Brain microvascular endothelial cell (primary cell): ENCODE measurements around the gene NCOA7.
"Not testable (repeated sequence)": the region's sequence is repeated elsewhere in the genome, so short reads cannot be mapped to it uniquely, and the experiment has no call there.

Source experiments
- DNase-seq: peaks from one replicate; pipeline ENCODE4 v3.0.0-alpha.2; 2020
- H3K27ac ChIP-seq: fragments of 250-450 bp; sonication (Bioruptor Pico); 2 replicates; pipeline ENCODE4 v1.5.1; 2020; ENCODE audit warnings: mild to moderate bottlenecking, moderate library complexity
- H3K27me3 ChIP-seq: fragments of 250-450 bp; sonication (Bioruptor Pico); replicated peaks from 2 replicates; pipeline ENCODE4 v1.5.1; 2020; ENCODE audit warnings: mild to moderate bottlenecking
- H3K36me3 ChIP-seq: fragments of 250-450 bp; sonication (Bioruptor Pico); replicated peaks from 2 replicates; pipeline ENCODE4 v1.5.1; 2020; ENCODE audit warnings: mild to moderate bottlenecking
- H3K4me3 ChIP-seq: 2 replicates; pipeline ENCODE4 v1.5.1; 2011; ENCODE audit warnings: low read depth, mild to moderate bottlenecking, control low read depth, low read length, moderate library complexity
- CTCF ChIP-seq: IDR thresholded peaks from 2 replicates; pipeline ENCODE4 v1.5.1; 2011; ENCODE audit warnings: low read depth, mild to moderate bottlenecking, moderate library complexity, low read length, control low read depth, inconsistent platforms; ENCODE audit errors: missing control alignments
- in situ Hi-C: cut with HindIII; loops from 2 replicates; pipeline ENCODE4 v1.10.0; 2017; ENCODE audit warnings: low sequenced_read_pairs, low pct_ligation_motif_present

NCOA7 gene

DNA sequence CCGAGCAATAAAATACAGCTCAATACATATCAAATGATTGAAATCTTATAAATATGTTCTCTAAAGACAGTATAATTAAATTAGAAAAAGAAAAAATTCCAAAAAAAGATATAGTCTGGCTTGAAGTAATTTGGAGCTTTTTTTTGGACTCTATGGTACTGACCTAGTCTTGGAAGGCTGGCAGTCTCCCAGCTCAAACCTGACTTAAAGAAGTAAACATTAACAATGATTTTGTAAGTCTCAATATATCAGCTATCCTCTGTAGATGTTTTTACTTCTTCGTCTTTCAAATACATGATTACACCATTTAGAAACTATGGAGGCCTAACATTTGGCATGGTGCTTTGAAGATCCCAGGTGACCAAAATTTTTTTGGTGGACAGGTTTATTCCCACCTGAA, 180.0 kb downstream of the NCOA7 start:
- in situ Hi-C loops, result loop anchor here (25.0 kb wide), 1 partner anchor 183 kb away; the partner anchor contains the start of gene NCOA7
- no peak for DNase-seq
- H3K27ac ChIP-seq, result no peak overlapping the region
- no peak for TF ChIP-seq CTCF
- no peak overlapping the region for H3K4me3 ChIP-seq
- no peaks in the 10 kb centered on the region for H3K27me3 ChIP-seq
- peaks cover 3% of the 10 kb centered on the region for H3K36me3 ChIP-seq

- H3K27me3 ChIP-seq, DNase-seq, H3K27ac ChIP-seq, H3K4me3 ChIP-seq, H3K36me3 ChIP-seq: not testable (repeated sequence)
- in situ Hi-C loops, result loop anchor here (25.0 kb wide), 1 partner anchor 185 kb away; the partner anchor contains the start of gene NCOA7
Observed at GRCh38 chr6:125972478-125972877, 181.7 kb downstream of the NCOA7 start.

DNA sequence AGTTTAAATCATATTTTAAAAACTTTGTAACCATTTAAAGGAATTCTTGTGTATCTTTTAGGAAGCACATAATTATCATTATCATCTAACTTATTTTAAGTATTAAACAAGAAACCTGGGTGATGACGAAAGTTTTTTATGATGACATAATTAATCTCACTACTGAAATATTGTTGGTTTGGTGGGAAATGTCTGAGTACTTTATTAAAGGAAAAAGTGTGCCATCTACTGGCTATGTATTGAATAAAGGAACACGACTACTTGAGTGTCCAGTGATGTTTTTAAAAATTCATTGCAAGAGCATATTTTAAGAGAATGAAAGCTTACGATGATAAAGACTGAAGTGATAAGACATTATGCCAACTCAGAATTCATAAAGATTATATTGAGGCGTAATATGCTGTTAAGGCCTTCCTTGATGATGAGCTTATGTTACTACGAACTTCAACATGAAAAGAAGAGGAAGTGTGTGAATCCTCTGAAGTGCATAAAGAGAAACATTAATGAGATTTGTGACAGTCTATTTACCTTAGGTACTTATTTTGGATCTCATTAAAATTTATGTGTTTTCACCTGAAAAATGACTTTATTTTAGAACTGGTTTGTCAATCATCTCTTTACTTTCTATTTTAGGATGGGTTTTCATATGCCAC, 183.6 kb downstream of the NCOA7 start:
- Histone ChIP-seq H3K27ac (no peak overlapping the region), H3K36me3 (peaks cover 3% of the 10 kb centered on the region), H3K27me3 (no peaks in the 10 kb centered on the region), H3K4me3 (no peak overlapping the region)
- in situ Hi-C loops, result loop anchor here (25.0 kb wide), 1 partner anchor 187 kb away; the partner anchor contains the start of gene NCOA7
- no peak for TF ChIP-seq CTCF
- no peak for DNase-seq

GRCh38 chr6:125979101-125979500, 188.3 kb downstream of the NCOA7 start:
- Histone ChIP-seq H3K27me3 (no peaks in the 10 kb centered on the region), H3K4me3 (no peak overlapping the region), H3K27ac (no peak overlapping the region), H3K36me3 (peaks cover 3% of the 10 kb centered on the region)
- TF ChIP-seq CTCF, result no peak
- no peak for DNase-seq
- in situ Hi-C loops, result no loop called here
